ENCODE results near the gene PLBD1. TPM values are rescaled to one million over a fixed set of nuclear protein-coding genes. Genes with fewer than 3 reads are reported as not detected.

The PLBD1 gene
- total and polyA plus RNA-seq, 12 donors, result 6.4 to 45.1 (median 27.6) TPM

DNA sequence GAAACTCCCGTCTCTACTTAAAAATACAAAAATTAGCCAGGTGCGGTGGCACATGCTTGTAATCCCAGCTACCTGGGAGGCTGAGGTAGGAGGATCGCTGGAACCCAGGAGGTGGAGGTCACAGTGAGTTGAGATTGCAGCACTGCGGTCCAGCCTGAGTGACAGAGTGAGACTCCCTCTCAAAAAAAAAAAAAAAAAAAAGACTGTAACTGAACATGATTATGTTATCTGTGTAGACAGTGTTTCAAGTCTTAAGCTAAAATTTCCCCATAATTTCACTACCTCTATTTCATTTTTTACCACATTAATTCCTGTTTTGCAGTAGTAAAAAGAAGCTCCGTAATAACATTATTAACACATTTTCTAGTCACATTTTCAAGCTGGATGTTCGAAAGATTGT lies 5.4 kb downstream of the PLBD1 start:
- 91 to 95% methylated on average over 6 of the region's 6 CpGs for WGBS, 2 donors
- H3K4me1 ChIP-seq, result peaks cover 3 to 59% (median 16%) of the 10 kb centered on the region in 9 donors
- ATAC-seq, result no peak
- H3K36me3 ChIP-seq, result no peaks in the 10 kb centered on the region
- no peaks in the 10 kb centered on the region for H3K27me3 ChIP-seq
- TF ChIP-seq, protein P1, sequence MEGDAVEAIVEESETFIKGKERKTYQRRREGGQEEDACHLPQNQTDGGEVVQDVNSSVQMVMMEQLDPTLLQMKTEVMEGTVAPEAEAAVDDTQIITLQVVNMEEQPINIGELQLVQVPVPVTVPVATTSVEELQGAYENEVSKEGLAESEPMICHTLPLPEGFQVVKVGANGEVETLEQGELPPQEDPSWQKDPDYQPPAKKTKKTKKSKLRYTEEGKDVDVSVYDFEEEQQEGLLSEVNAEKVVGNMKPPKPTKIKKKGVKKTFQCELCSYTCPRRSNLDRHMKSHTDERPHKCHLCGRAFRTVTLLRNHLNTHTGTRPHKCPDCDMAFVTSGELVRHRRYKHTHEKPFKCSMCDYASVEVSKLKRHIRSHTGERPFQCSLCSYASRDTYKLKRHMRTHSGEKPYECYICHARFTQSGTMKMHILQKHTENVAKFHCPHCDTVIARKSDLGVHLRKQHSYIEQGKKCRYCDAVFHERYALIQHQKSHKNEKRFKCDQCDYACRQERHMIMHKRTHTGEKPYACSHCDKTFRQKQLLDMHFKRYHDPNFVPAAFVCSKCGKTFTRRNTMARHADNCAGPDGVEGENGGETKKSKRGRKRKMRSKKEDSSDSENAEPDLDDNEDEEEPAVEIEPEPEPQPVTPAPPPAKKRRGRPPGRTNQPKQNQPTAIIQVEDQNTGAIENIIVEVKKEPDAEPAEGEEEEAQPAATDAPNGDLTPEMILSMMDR (IDR thresholded peaks at IDR 0.05), result no peak
- intact Hi-C loops (cut with DNase I), result loop anchor here in 1 of 10 donors (10.0 kb wide), 1 partner anchor 197 kb away; the partner anchor contains the start of gene ATF7IP
- H3K27ac ChIP-seq, result peak overlapping the region in 1 of 10 donors; percentile 59
- peaks cover 0 to 2% (median 0%) of the 10 kb centered on the region in 11 donors for H3K9me3 ChIP-seq
- DNase-seq, result no peak
- H3K4me3 ChIP-seq, result no peak overlapping the region

GRCh38 chr12:14561677-14562238 lies 5.9 kb downstream of the PLBD1 start:
- Histone ChIP-seq H3K27ac (peak overlapping the region in 3 of 10 donors; percentile 8 to 59 (median 11)), H3K27me3 (no peaks in the 10 kb centered on the region), H3K36me3 (no peaks in the 10 kb centered on the region), H3K4me1 (peaks cover 3 to 55% (median 13%) of the 10 kb centered on the region in 9 donors), H3K4me3 (no peak overlapping the region), H3K9me3 (peaks cover 0 to 4% (median 0%) of the 10 kb centered on the region in 11 donors)
- 79 to 87% methylated on average over 9 of the region's 9 CpGs for WGBS, 2 donors
- intact Hi-C loops (cut with DNase I), result loop anchor here in 1 of 10 donors (10.0 kb wide), 1 partner anchor 197 kb away; the partner anchor contains the start of gene ATF7IP
- DNase-seq (no peak), ATAC-seq (no peak)
- TF ChIP-seq, protein P1 (IDR thresholded peaks at IDR 0.05), result no peak

- H3K27ac ChIP-seq, result peak overlapping the region in 3 of 10 donors; percentile 8 to 27 (median 11)
- H3K36me3 ChIP-seq, result no peaks in the 10 kb centered on the region
- TF ChIP-seq, protein P1 (IDR thresholded peaks at IDR 0.05), result no peak
- intact Hi-C loops (cut with DNase I), result loop anchor here in 1 of 10 donors (10.0 kb wide), 1 partner anchor 196 kb away; the partner anchor contains the start of gene ATF7IP
- H3K4me3 ChIP-seq, result no peak overlapping the region
- WGBS, 2 donors, result 37 to 40% methylated on average over 6 of the region's 6 CpGs
- peak in 2 of 8 donors; percentile 35 to 42 for ATAC-seq
- no peak for DNase-seq
- H3K4me1 ChIP-seq, result peaks cover 3 to 49% (median 11%) of the 10 kb centered on the region in 9 donors
- no peaks in the 10 kb centered on the region for H3K27me3 ChIP-seq
- H3K9me3 ChIP-seq, result peaks cover 0 to 4% (median 0%) of the 10 kb centered on the region in 11 donors
These were observed 6.6 kb downstream of the PLBD1 start for GRCh38 chr12:14560904-14561574.

DNA sequence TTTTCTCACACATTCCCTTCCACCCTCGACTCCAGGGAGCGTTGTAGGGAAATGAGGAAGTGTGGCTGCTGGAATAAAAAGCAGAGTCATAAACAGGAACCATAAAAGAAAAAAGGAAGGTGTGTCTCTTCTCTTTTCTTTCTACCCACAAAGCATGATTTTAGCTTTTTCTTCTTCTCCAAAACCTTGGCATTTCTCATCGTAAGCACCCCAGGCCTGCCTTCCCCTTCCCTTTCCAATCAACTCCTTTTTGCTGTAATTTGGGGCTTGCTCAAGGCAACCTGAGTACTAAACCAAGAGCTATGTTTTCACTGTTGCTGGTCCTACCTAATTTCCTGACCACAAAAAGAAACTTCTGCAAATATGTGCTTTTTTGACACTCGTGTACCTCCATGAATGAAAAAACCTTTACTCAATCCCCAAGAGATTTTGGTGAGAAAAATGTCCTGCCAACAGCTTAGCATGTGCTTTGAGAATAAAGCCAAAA lies 9.2 kb downstream of the PLBD1 start:
- no peaks in the 10 kb centered on the region for H3K36me3 ChIP-seq
- 60 to 69% methylated on average over 4 of the region's 4 CpGs for WGBS, 2 donors
- intact Hi-C loops (cut with DNase I), result no loop called here
- peaks cover 3 to 64% (median 30%) of the 10 kb centered on the region in 9 donors for H3K4me1 ChIP-seq
- H3K27me3 ChIP-seq, result no peaks in the 10 kb centered on the region
- DNase-seq, result no peak
- TF ChIP-seq, protein P1 (IDR thresholded peaks at IDR 0.05), result no peak
- no peak for ATAC-seq
- H3K27ac ChIP-seq, result peak overlapping the region in 1 of 10 donors; percentile 57
- no peak overlapping the region for H3K4me3 ChIP-seq
- peaks cover 0 to 4% (median 0%) of the 10 kb centered on the region in 11 donors for H3K9me3 ChIP-seq

Data from heart right ventricle (tissue), 16 donors.